ENCODE measurements around the gene CMIP.

GRCh38 chr16:81445966-81446906, 1.6 kb downstream of the CMIP start:
- TF ChIP-seq, protein P1, sequence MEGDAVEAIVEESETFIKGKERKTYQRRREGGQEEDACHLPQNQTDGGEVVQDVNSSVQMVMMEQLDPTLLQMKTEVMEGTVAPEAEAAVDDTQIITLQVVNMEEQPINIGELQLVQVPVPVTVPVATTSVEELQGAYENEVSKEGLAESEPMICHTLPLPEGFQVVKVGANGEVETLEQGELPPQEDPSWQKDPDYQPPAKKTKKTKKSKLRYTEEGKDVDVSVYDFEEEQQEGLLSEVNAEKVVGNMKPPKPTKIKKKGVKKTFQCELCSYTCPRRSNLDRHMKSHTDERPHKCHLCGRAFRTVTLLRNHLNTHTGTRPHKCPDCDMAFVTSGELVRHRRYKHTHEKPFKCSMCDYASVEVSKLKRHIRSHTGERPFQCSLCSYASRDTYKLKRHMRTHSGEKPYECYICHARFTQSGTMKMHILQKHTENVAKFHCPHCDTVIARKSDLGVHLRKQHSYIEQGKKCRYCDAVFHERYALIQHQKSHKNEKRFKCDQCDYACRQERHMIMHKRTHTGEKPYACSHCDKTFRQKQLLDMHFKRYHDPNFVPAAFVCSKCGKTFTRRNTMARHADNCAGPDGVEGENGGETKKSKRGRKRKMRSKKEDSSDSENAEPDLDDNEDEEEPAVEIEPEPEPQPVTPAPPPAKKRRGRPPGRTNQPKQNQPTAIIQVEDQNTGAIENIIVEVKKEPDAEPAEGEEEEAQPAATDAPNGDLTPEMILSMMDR (IDR thresholded peaks at IDR 0.05) = no peak
- TF ChIP-seq EZH2 (IDR thresholded peaks at IDR 0.05) = no peak
- TF ChIP-seq EZH2phosphoT487 (IDR thresholded peaks at IDR 0.05) = no peak

All from neural progenitor cell (in vitro differentiated cells).